Hepatocyte (in vitro differentiated cells): ENCODE data around the gene CST7. TPM values are rescaled to one million over a fixed set of nuclear protein-coding genes. Genes with fewer than 3 reads are reported as not detected.

ENCODE experiments used
- DNase-seq: peaks from one replicate; pipeline ENCODE4 v3.0.0-alpha.2; 2016; ENCODE audit warnings: low spot score
- H2AFZ ChIP-seq: fragments of 200-600 bp; sonication (generic); 2 replicates; pipeline ENCODE4 v1.6.0; 2016; ENCODE audit warnings: antibody characterized with exemption, mild to moderate bottlenecking
- H3K27ac ChIP-seq: fragments of 200-600 bp; sonication (generic); 2 replicates; pipeline ENCODE4 v1.5.1; 2016; ENCODE audit warnings: mild to moderate bottlenecking
- H3K27me3 ChIP-seq: fragments of 200-600 bp; sonication (generic); 2 replicates; pipeline ENCODE4 v1.6.1; 2016
- H3K36me3 ChIP-seq: fragments of 200-600 bp; sonication (generic); replicated peaks from 2 replicates; pipeline ENCODE4 v1.5.1; 2016; ENCODE audit warnings: low read depth; ENCODE audit not compliant: insufficient read depth
- H3K4me1 ChIP-seq: fragments of 200-600 bp; sonication (generic); 2 replicates; pipeline ENCODE4 v1.5.1; 2016; ENCODE audit warnings: mild to moderate bottlenecking, moderate library complexity; ENCODE audit not compliant: insufficient read depth
- H3K4me2 ChIP-seq: fragments of 200-600 bp; sonication (generic); 2 replicates; pipeline ENCODE4 v1.6.0; 2016
- H3K4me3 ChIP-seq: fragments of 200-600 bp; sonication (generic); 2 replicates; pipeline ENCODE4 v1.5.1; 2016; ENCODE audit warnings: mild to moderate bottlenecking
- H3K79me2 ChIP-seq: fragments of 200-600 bp; sonication (generic); 2 replicates; pipeline ENCODE4 v1.6.0; 2017; ENCODE audit warnings: mild to moderate bottlenecking
- H3K9me2 ChIP-seq: fragments of 200-600 bp; sonication (generic); replicated peaks from 2 replicates; pipeline ENCODE4 v1.6.0; 2017; ENCODE audit warnings: mild to moderate bottlenecking; ENCODE audit not compliant: insufficient read depth
- H3K9me3 ChIP-seq: fragments of 200-600 bp; sonication (generic); 2 replicates; pipeline ENCODE4 v1.5.1; 2016; ENCODE audit warnings: low read depth, mild to moderate bottlenecking
- H4K20me1 ChIP-seq: fragments of 200-600 bp; sonication (generic); 2 replicates; pipeline ENCODE4 v1.6.0; 2016; ENCODE audit warnings: mild to moderate bottlenecking; ENCODE audit not compliant: insufficient read depth, poor library complexity, severe bottlenecking
- EZH2 ChIP-seq: fragments of 200-600 bp; sonication (generic); IDR thresholded peaks from 2 replicates; pipeline ENCODE4 v1.6.1; 2016; ENCODE audit warnings: antibody characterized with exemption, mild to moderate bottlenecking, borderline replicate concordance
- EZH2phosphoT487 ChIP-seq: fragments of 200-600 bp; sonication (generic); IDR thresholded peaks from one replicate; pipeline ENCODE4 v1.6.1; 2018; ENCODE audit warnings: antibody characterized with exemption, mild to moderate bottlenecking, low read depth, moderate library complexity; ENCODE audit not compliant: unreplicated experiment, severe bottlenecking
- WGBS: methylation state at CpG from one replicate; pipeline ENCODE4 v1.1.6; 2016; ENCODE audit warnings: low lambda C conversion rate; ENCODE audit errors: missing lambda C conversion rate; 5-methylcytosine and 5-hydroxymethylcytosine counted together
- polyA plus RNA-seq: library from polyadenylated mRNA; unstranded; fragments of >200 nt; fragmentation: Nextera tagmentation; extraction: Ambion mirVana; gene quantifications from 2 replicates; pipeline ENCODE4 v1.2.1, GENCODE V29; 2016
- total RNA-seq: library from RNA; depleted of rRNA; stranded (reverse); fragments of >200 nt; gene quantifications from 2 replicates; pipeline ENCODE4 v1.2.3, GENCODE V29; 2014
- TF ChIP-seq, protein P1 (sequence below): fragments of 200-600 bp; sonication (generic); IDR thresholded peaks from 2 replicates; pipeline ENCODE4 v1.5.1; 2016; ENCODE audit warnings: antibody characterized with exemption, mild to moderate bottlenecking; ENCODE audit not compliant: poor library complexity

Gene CST7
- total and polyA plus RNA-seq, 2 experiments from 2014 or later: not detected

DNA sequence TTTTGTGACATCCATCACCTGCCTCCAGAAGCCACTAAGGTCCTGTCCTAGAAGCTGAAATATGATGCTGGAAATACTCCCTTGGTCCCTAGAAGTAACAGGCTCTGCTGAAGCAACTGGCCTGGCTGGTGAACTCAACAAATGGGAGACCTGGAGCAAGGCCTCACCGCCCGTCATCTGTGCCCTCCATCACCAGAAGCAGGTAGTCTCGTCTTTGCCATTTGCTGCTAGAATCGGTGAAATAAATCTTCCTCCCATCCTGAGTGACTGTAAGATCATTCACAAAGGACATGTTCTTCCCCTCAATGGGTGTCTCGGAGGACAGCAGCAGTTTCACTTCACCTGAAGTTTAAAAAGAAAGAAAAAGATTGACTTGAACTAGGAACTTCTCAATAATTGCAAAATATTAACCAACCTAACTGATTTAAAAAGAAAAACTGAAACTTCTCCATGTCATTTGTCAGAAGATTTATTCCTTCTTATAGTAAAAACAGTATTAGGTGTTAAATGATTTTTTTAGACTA is 21.0 kb downstream of the CST7 start:
- Histone ChIP-seq H2AFZ (no peak overlapping the region), H3K9me3 (no peaks in the 10 kb centered on the region), H3K36me3 (no peaks in the 10 kb centered on the region), H3K4me2 (no peak overlapping the region), H4K20me1 (no peaks in the 10 kb centered on the region), H3K27me3 (no peaks in the 10 kb centered on the region), H3K9me2 (no peaks in the 10 kb centered on the region), H3K27ac (no peak overlapping the region), H3K79me2 (peaks cover 5% of the 10 kb centered on the region), H3K4me1 (no peaks in the 10 kb centered on the region), H3K4me3 (no peak overlapping the region)
- 96% methylated on average over 5 of the region's 5 CpGs for WGBS
- TF ChIP-seq, protein P1, sequence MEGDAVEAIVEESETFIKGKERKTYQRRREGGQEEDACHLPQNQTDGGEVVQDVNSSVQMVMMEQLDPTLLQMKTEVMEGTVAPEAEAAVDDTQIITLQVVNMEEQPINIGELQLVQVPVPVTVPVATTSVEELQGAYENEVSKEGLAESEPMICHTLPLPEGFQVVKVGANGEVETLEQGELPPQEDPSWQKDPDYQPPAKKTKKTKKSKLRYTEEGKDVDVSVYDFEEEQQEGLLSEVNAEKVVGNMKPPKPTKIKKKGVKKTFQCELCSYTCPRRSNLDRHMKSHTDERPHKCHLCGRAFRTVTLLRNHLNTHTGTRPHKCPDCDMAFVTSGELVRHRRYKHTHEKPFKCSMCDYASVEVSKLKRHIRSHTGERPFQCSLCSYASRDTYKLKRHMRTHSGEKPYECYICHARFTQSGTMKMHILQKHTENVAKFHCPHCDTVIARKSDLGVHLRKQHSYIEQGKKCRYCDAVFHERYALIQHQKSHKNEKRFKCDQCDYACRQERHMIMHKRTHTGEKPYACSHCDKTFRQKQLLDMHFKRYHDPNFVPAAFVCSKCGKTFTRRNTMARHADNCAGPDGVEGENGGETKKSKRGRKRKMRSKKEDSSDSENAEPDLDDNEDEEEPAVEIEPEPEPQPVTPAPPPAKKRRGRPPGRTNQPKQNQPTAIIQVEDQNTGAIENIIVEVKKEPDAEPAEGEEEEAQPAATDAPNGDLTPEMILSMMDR: no peak
- TF ChIP-seq EZH2phosphoT487 (no peak), EZH2 (no peak)
- no peak for DNase-seq

DNA sequence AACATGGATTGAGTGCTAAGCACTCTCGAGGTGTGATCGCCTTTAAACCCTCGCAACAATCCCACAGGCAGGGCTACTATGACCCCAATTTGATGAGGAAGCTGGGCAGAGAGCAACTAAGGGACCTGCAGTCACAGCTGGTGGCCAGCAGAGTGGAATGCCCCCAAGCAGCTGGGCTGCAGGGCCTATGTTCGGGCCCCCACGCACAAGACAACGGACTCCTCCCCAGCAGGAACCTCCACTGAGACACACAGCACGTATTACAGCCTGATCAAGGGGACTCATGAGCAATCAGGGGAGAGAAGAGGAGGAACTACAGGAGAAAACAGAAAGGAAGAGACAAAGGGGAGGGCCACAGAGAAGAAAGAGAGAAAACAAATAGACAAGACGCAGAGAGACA is 21.7 kb downstream of the CST7 start:
- no peaks in the 10 kb centered on the region for H3K9me2 ChIP-seq
- DNase-seq: no peak

DNA sequence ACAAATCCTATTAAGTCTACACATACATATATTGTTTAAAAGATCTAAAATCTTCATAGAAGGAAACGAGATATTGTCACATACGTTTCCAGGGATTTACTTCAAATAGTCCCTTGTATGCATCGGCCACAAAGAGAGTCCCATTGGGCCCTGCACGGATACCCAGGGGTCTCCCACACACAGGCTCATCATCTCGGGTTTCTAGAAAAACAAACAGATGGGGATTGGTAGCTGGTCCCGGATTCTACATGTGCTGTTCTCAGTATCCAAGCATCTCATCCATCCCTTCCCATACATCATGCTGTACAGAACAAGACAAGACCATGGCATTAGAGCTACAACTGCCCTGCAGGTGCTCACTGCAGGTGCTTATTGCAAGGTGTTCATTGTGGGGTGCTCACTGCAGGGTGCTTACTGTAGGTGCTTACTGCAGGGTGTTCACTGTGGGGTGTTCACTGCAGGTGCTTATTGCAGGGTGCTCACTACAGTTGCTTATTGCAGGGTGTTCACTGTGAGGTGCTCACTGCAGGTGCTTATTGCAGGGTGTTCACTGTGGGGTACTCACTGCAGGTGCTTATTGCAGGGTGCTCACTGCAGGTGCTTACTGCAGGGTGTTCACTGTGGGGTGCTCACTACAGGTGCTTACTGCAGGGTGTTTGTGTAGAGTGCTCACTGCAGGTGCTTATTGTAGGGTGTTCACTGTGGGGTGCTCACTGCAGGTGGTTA is 22.5 kb downstream of the CST7 start:
- H3K79me2 ChIP-seq: peaks cover 7% of the 10 kb centered on the region
- peaks cover 6% of the 10 kb centered on the region for H3K36me3 ChIP-seq

More for the DNA sequence above, 21.7 kb downstream of the CST7 start:
- Histone ChIP-seq H3K4me1 (no peaks in the 10 kb centered on the region), H3K4me2 (no peak overlapping the region), H3K4me3 (no peak overlapping the region), H3K27ac (no peak overlapping the region), H4K20me1 (no peaks in the 10 kb centered on the region), H3K36me3 (peaks cover under 1% of the 10 kb centered on the region), H2AFZ (no peak overlapping the region), H3K9me3 (no peaks in the 10 kb centered on the region), H3K27me3 (no peaks in the 10 kb centered on the region), H3K79me2 (peaks cover 7% of the 10 kb centered on the region)
- TF ChIP-seq EZH2 (no peak), EZH2phosphoT487 (no peak)
- TF ChIP-seq, protein P1: no peak
- 95% methylated on average over 8 of the region's 8 CpGs for WGBS

More for the DNA sequence above, 22.5 kb downstream of the CST7 start:
- no peak overlapping the region for H2AFZ ChIP-seq
- TF ChIP-seq EZH2phosphoT487 (no peak), EZH2 (no peak)
- TF ChIP-seq, protein P1: no peak
- no peaks in the 10 kb centered on the region for H4K20me1 ChIP-seq
- H3K4me2 ChIP-seq: no peak overlapping the region
- H3K9me3 ChIP-seq: no peaks in the 10 kb centered on the region
- no peak overlapping the region for H3K27ac ChIP-seq
- no peaks in the 10 kb centered on the region for H3K4me1 ChIP-seq
- H3K4me3 ChIP-seq: no peak overlapping the region
- no peak for DNase-seq
- no peaks in the 10 kb centered on the region for H3K9me2 ChIP-seq
- no peaks in the 10 kb centered on the region for H3K27me3 ChIP-seq
- WGBS: 91% methylated on average over 6 of the region's 6 CpGs
